ENCODE measurements around the gene KIF13A.
"Not testable (repeated sequence)": the region's sequence is repeated elsewhere in the genome, so short reads cannot be mapped to it uniquely, and the experiment has no call there.

The KIF13A gene

DNA sequence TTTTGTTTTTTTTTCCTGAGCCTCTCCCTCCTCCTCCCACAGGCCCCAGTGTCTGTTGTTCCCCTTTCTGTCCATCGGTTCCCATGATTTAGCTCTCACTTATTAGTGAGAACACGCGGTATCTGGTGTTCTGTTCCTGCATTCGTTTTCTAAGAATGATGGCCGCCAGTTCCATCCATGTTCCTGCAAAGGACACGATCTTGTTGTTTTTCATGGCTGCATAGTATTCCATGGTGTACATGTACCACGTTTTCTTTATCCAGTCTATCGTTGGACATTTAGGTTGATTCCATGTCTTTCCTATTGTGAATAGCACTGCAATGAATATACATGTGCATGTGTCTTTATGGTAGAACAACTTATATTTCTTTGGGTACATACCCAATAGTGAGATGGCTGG, 175.1 kb downstream of the KIF13A start:
- DNase-seq: no peak

DNA sequence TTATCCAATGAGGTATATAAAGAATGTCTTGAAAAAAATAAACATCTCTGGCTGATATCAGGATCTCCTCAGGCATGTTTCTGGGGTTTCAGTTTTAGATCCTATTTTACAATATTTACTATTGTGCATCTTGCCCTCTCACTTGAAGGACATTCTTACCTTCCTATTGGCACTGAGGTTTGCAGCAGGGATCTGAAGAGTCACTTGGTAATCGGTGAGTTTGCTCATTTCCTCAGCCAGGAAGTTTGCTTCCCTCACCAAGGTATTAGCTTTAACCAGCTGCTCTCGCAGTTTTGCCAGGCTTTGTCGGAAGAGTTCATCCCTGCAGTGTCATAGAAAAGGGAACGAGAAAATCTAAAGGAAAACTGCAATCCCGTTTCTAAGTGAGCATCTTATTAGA, 178.8 kb downstream of the KIF13A start:
- no peak for DNase-seq

- DNase-seq: not testable (repeated sequence)
Observed at GRCh38 chr6:17807431-17807830, 180.0 kb downstream of the KIF13A start.

DNA sequence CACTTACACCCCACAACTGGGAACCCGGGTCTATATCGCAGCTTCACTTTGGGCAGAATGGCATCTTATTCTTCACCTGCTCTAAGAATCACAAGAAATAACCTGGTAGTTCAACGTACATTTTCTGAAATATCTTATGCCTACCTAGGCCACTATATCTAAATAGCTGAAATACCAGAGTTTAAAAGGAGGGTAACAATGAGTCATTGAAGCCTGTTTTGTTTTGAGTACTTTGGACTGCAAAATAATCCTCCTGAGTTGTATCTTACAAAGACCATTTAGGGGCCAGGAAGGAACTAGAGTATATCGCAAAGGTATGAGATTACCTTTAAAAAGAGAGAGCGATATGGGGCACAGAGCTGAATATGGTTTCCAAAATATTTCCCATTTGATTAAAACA, 184.0 kb downstream of the KIF13A start:
- DNase-seq: no peak

DNA sequence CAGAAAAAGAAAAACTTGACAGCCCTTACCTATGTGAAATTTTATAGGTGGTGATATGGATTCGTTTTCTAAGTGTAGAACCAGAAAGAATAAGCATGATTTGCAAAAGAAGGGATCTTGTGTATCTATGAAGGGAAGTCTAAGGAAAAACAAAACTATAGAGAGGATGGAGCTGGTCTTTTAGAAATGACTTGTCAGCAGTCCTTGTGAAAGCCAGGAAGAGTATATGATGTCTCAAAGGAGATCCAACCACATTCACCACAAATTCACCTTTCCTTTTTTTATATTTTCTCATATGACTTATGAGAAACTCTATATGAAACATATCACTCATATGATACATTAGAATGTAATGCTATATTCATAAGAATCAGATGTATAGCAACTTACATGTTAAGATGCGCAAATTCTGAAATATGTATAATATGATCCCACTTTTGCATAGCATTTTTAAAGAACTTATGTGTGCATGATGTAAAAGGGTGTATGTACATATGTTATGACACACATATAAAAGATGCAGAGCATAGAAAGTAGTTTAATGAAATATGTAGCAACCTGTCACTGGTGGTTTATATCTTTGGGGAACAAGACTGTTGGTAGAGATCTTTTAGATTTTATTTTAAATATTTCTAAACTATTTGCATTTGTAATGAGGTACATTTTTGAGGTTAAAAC, 188.8 kb downstream of the KIF13A start:
- DNase-seq: no peak

DNA sequence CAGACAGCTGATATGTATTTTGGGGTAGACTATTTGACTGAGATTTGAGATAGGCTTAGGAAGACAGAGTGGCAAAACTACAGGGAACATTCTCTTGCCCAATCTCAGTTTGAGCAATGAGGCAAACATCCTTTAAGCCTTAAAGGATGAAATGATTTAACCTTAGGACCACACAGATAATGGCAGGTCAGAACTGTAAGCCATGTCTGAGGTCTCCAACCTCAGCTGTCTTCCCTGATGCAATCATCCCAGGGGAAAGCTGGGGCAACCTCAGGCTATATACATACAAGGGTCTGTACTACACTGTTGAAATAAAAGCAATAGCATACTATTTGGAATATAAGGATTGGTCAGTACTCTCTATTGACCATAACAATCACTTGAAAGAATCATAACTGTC, 196.9 kb downstream of the KIF13A start:
- no peak for DNase-seq

GRCh38 chr6:17785094-17785787, 202.2 kb downstream of the KIF13A start:
- no peak for DNase-seq

DNA sequence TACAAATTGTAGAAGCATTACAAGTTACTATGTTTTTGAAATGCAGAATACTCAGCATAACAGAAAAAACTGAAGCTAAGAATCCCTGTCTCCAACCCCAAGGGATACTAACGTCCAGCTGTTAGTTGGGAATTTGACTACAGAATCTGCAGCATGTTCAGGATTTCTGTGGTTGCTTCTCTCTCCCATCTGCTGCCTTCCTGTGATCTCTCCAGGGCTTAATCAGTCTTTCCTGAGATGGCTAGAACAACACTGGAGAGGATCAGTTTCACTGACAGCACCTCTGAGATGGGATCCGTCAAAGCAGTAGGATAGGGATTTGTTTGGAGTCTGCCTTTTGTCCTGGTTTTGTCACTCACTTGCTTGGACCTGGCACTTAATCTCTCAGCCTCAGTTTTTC, 207.4 kb downstream of the KIF13A start:
- DNase-seq: no peak

DNA sequence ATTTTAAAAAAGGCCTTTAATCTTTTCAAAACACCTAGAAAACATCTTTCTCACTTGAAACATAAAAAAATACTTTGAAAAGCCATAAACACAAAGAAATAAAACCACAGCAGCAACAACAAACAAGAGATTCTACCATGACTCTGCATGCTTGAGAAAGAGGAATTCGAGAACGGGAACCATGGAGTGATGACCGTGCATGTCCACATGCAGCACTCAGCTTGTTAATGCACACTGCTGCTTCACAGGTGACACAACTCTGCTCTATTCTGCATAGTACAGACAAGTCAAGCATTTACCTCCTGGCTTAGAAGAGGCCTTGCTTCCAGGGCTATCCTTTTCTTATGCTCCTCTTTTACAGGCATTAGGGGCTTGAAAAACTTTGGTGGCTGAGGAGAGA, 215.8 kb downstream of the KIF13A start:
- DNase-seq: no peak

DNA sequence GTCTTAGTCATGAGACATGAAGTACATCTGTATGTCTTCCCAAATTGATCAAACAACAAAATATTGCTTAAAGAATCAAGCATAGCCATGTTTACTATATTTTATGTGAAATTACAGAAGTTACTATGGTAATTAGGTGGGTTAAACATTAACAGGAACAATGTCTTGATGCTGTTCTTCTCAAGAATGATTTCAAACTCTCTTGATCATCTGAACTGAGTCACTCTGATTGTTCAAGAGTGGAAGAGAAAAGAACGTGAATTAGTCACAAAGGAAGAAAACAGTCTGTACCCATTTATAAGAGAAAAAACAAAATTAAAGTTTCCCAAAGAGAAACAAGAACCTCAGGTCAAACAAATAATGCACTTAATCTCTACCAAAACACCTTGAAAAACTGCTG, 218.6 kb downstream of the KIF13A start:
- no peak for DNase-seq

GRCh38 chr6:17768388-17768787, 219.0 kb downstream of the KIF13A start:
- no peak for DNase-seq

DNA sequence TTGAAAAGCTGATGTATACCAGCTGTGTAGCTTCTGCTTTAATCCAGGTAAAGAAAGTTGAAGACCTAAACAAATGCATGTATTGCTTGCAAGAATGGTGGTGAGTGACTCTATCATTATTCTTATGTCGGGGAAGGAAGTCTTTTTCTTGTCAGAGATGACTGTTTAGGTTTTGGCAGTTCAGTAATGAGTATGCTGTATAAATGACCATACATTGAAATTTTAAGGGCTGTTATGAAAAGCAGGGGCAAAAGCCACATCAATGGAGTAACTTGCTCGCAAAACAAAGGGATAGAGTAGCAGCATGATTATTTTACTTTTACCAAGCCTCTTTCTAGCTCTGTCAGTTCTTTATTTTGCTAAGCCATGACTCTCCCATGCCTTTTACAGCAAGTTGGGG, 224.8 kb downstream of the KIF13A start:
- DNase-seq: no peak

GRCh38 chr6:17758119-17758518, 229.3 kb downstream of the KIF13A start:
- DNase-seq: no peak

GRCh38 chr6:17754254-17754653, 233.2 kb downstream of the KIF13A start:
- no peak for DNase-seq

- DNase-seq: not testable (repeated sequence)
Observed at GRCh38 chr6:17745324-17745723, 242.1 kb downstream of the KIF13A start.

DNA sequence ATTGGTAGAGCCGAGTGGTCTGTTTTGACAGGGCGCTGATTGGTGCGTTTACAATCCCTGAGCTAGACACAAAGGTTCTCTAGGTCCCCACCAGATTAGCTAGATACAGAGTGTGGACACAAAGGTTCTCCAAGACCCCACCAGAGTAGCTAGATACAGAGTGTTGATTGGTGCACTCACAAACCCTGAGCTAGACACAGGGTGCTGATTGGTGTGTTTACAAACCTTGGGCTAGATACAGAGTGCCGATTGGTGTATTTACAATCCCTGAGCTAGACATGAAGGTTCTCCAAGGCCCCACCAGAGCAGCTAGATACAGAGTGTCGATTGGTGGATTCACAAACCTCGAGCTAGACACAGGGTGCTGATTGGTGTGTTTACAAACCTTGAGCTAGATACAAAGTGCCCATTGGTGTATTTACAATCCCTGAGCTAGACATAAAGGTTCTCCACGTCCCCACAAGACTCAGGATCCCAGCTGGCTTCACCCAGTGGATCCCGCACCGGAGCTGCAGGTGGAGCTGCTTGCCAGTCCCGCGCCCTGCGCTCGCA, 242.6 kb downstream of the KIF13A start:
- DNase-seq: not testable (repeated sequence)

- DNase-seq: no peak
Observed at GRCh38 chr6:17744019-17744756, 243.2 kb downstream of the KIF13A start.

GRCh38 chr6:17741507-17741906, 245.9 kb downstream of the KIF13A start:
- DNase-seq: no peak

GRCh38 chr6:17740559-17741220, 246.7 kb downstream of the KIF13A start:
- no peak for DNase-seq

DNA sequence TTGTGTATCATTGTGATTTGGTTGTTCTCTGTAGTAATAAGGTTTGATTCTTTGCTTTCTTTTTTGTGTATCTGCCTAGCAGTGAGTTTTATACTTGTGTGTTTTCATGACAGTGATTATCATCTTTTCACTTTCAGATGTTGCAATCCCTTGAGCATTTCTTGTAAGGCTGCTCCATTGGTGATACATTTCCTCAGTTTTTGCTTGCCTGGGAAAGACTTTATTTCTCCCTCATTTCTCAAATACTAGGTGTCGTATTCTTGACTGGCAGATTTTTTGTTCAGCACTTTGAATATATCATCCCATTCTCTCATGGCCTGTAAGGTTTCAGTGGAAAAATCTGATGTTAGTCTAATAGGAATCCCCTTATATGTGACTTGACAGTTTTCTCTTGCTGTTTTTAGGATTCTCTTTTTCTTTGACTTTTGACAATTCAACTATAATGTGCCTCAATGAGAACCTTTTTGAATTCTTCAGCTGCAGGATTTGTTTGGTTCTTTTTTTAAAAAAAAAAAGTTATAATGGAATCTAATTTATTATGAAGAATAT, 249.7 kb downstream of the KIF13A start:
- DNase-seq: no peak

- DNase-seq: not testable (repeated sequence)
Observed at GRCh38 chr6:17735311-17735710, 252.1 kb downstream of the KIF13A start.
